D721Med (cell line): Measurements from ENCODE around the gene OR10H2.

Experiments
- DNase-seq: peaks from one replicate; pipeline ENCODE4 v3.0.0; 2011; ENCODE audit warnings: low spot score; ENCODE audit not compliant: insufficient read length
- FAIRE-seq: peaks from 2 replicates; lab custom pipeline; 2011; peaks lifted over from hg19 to GRCh38; lab: Jason Lieb, UNC
- TF ChIP-seq, protein P1 (sequence below): IDR thresholded peaks from 2 replicates; pipeline ENCODE4 v1.5.1; 2012; ENCODE audit warnings: mild to moderate bottlenecking, control low read depth; ENCODE audit not compliant: insufficient read depth; ENCODE audit errors: missing control alignments

OR10H2 gene

GRCh38 chr19:15730538-15730937, 2.7 kb downstream of the OR10H2 start:
- TF ChIP-seq, protein P1, sequence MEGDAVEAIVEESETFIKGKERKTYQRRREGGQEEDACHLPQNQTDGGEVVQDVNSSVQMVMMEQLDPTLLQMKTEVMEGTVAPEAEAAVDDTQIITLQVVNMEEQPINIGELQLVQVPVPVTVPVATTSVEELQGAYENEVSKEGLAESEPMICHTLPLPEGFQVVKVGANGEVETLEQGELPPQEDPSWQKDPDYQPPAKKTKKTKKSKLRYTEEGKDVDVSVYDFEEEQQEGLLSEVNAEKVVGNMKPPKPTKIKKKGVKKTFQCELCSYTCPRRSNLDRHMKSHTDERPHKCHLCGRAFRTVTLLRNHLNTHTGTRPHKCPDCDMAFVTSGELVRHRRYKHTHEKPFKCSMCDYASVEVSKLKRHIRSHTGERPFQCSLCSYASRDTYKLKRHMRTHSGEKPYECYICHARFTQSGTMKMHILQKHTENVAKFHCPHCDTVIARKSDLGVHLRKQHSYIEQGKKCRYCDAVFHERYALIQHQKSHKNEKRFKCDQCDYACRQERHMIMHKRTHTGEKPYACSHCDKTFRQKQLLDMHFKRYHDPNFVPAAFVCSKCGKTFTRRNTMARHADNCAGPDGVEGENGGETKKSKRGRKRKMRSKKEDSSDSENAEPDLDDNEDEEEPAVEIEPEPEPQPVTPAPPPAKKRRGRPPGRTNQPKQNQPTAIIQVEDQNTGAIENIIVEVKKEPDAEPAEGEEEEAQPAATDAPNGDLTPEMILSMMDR = no peak
- FAIRE-seq = no peak
- no peak for DNase-seq

DNA sequence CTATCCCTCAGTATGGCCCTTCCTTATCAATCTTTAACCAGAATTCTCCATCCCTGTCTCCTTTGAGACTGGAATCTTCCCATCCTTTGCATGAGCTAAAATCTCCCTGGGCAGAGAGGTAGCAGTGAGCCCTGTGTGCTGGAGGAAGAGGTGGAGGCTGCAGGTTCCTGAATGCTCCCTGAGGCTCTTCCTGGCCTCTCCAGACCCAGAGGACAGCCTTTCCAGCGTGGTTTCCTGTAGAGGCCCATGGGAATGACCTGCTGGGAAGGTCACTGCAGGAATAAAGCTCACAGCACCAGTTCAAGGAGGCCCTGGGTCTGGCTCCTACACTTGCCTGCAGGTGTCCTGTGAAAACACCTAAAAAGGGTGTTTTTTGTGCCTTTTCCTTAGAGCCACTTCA, 4.6 kb downstream of the OR10H2 start:
- TF ChIP-seq, protein P1 = no peak
- FAIRE-seq (no peak), DNase-seq (no peak)

DNA sequence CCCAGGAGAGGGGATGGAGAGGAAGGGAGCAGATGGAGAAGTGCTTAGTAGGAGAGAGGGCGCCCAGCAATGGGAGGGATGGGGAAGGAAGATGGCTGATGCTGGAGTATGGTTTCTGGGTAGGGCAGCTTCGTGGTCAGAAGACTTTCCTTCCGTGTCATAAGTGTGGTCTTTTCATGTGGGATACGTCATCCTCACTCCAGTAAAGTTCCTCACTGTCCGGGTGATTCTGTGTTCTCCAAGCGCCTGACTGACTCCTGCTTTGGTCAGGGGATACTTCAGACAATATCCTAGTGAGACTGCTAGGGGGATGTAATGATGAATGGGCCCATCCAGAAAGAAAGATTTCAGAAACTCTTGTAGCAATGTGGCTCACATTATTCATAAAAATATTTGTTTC, 6.1 kb downstream of the OR10H2 start:
- DNase-seq (no peak), FAIRE-seq (no peak)
- TF ChIP-seq, protein P1 = no peak

DNA sequence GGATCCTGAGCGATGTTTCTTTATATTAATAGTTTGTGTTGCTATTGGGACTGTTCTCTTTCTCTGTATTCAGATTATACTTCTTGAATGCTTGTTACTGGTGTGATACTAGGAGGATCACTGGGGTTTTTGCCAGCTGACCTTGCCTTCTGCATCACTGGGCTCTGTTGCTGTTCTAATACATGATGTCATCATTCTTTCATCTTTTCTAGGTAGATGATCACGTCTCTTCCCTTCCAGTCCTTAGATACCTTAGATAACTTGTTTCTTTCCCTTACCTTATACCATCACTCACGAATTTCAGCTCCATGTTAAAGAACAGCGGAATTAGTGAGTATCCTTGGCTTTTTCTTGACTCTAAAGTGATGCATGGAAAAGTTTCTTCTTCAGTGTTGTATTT, 9.9 kb downstream of the OR10H2 start, which contains the start of gene OR10H3:
OR10H3 (plus strand) TSS at position 264 of the 400 bp plus-strand sequence. CDS start 3,408 bp downstream, outside the sequence.
- no peak for DNase-seq
- TF ChIP-seq, protein P1 = no peak
- FAIRE-seq = no peak

DNA sequence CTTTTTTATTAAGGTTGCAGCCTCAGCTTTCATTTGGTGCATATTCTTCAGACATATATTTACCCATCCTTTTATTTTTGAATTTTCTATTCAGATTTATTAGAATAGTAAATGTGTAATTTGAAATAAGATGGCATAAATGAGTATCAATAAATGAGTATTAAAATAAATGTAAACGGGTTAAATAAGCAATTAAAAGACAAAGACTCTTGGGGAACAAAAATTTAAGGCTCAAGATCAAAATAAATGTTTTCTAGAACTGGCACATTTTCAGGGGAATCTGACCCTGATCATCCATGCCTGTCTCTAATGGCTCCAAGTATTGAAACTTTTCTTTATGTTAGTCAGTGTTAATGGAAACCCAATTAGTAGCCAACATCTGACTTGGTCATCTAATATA, 13.0 kb downstream of the OR10H2 start:
- DNase-seq (no peak), FAIRE-seq (no peak)
- TF ChIP-seq, protein P1 = no peak

DNA sequence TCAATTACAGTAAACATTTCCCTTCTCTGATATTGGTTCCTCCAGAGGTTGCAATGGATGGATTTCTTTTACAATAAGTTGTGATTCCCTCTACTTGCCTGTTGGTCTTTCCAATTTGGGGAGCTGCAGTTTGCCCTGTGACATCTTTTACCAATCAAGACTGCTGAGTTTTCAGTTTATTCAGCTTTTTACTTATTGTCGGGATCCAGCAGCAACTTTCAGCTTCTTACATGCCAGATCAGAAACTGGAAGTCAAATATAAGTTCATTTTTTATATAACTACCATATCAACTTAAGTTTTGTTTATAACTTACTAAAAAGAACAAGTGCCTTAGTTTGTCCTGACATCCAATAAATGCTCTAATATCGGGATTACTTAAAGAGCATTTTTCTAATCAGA, 20.4 kb downstream of the OR10H2 start:
- TF ChIP-seq, protein P1 = no peak
- FAIRE-seq (no peak), DNase-seq (no peak)

DNA sequence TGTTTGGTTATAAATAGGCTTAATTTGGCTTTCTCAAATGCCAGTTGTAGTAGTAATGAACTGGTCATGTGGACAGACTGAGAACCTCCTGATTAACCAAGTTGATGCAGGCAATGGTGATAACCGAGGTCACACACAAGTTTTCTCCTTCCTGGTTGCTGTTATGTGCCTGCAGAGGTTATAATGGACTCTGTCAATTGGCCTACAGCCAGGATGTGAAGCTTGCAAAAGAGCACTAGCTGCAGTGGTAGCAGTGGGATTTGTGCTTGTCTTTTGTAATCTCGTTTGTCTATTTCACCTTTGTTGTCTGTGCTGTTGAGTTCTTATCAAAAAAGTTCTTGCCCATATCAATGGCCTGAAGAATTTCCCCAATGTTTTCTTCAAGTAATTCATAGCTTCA, 30.6 kb downstream of the OR10H2 start:
- DNase-seq (no peak), FAIRE-seq (no peak)
- TF ChIP-seq, protein P1 = no peak
